WTC11 (cell line): Measurements from ENCODE around the gene RGS6.

Experiments used
- CBFB ChIP-seq: sonication (generic); formaldehyde crosslinking; IDR thresholded peaks from 2 replicates; pipeline ENCODE4 v1.8.1; 2022; ENCODE audit warnings: mild to moderate bottlenecking, low read depth, missing genetic modification reagents
- SMAD3 ChIP-seq: sonication (generic); formaldehyde crosslinking; IDR thresholded peaks from 2 replicates; pipeline ENCODE4 v1.8.0; 2022; ENCODE audit warnings: missing genetic modification reagents, mild to moderate bottlenecking, borderline replicate concordance
- SP1 ChIP-seq: sonication (generic); formaldehyde crosslinking; conservative IDR thresholded peaks from 2 replicates; pipeline ENCODE4 v1.8.1; 2022; ENCODE audit warnings: missing genetic modification reagents
- TP53 ChIP-seq: sonication (generic); formaldehyde crosslinking; IDR thresholded peaks from 2 replicates; pipeline ENCODE4 v1.8.1; 2023; ENCODE audit warnings: mild to moderate bottlenecking, missing genetic modification reagents
- ZNF263 ChIP-seq: sonication (generic); formaldehyde crosslinking; IDR thresholded peaks from 2 replicates; pipeline ENCODE4 v1.8.1; 2022; ENCODE audit warnings: low read depth, mild to moderate bottlenecking, moderate library complexity, missing genetic modification reagents
- ZNF532 ChIP-seq: fragments of 250-450 bp; sonication (Bioruptor Pico); IDR thresholded peaks from 2 replicates; pipeline ENCODE4 v1.9.0; 2021; ENCODE audit warnings: mild to moderate bottlenecking, borderline replicate concordance
- ZNF671 ChIP-seq: fragments of 250-450 bp; sonication (Bioruptor Pico); IDR thresholded peaks from 2 replicates; pipeline ENCODE4 v1.8.0; 2021; ENCODE audit warnings: mild to moderate bottlenecking
- TF ChIP-seq, protein P1 (sequence below): fragments of 200-600 bp; IDR thresholded peaks from 2 replicates; pipeline ENCODE4 v1.8.0; 2022; ENCODE audit warnings: antibody characterized with exemption

- TF ChIP-seq, protein P1, sequence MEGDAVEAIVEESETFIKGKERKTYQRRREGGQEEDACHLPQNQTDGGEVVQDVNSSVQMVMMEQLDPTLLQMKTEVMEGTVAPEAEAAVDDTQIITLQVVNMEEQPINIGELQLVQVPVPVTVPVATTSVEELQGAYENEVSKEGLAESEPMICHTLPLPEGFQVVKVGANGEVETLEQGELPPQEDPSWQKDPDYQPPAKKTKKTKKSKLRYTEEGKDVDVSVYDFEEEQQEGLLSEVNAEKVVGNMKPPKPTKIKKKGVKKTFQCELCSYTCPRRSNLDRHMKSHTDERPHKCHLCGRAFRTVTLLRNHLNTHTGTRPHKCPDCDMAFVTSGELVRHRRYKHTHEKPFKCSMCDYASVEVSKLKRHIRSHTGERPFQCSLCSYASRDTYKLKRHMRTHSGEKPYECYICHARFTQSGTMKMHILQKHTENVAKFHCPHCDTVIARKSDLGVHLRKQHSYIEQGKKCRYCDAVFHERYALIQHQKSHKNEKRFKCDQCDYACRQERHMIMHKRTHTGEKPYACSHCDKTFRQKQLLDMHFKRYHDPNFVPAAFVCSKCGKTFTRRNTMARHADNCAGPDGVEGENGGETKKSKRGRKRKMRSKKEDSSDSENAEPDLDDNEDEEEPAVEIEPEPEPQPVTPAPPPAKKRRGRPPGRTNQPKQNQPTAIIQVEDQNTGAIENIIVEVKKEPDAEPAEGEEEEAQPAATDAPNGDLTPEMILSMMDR, result no peak
- TF ChIP-seq SMAD3 (CRISPR knock-in tag) (no peak), ZNF263 (CRISPR knock-in tag) (no peak), CBFB (CRISPR knock-in tag) (no peak), SP1 (no peak), ZNF671 (CRISPR knock-in tag) (no peak), ZNF532 (no peak), TP53 (no peak)
Observed at GRCh38 chr14:72471346-72471745, 539.1 kb downstream of the RGS6 start.
